Measurements from ENCODE around the gene NAV2. TPM values are rescaled to one million over a fixed set of nuclear protein-coding genes. Genes with fewer than 3 reads are reported as not detected.

The NAV2 gene
- total RNA-seq, 1 experiment from 2014 or later, result 22.7 TPM

DNA sequence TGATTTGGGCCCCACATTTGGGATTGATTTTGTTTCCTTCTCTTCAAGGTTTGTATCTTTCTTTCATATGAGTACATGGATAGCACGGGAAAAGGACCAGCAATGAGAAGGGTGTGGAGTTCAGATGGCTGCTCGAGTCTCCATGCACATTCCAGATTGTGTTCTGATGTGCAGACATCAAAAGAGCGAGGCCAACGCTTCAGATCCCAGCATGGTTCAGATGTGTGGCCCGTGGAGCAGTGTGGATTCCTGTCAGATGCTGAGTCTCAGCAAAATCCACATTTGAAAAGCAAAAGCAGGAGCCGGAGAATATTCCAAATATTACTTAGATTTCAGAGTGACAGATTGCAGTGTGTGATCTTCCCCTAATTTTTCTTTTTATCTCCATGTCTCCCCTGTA lies 228.2 kb downstream of the NAV2 start:
- no peak for ATAC-seq
- BruUV-seq (replicated peaks), result no TSS peak
- intact Hi-C loops (cut with micrococcal nuclease; ENCODE audit: unreplicated experiment) (loop anchor here (10.0 kb wide), 1 partner anchor 414 kb away; no protein-coding TSS in a partner anchor), in situ Hi-C loops (cut with HindIII; ENCODE audit: low pct_unique_long_range_greater_than_20kb, low sequenced_read_pairs) (no loop called here)
- TF ChIP-seq SIN3A (IDR thresholded peaks at IDR 0.05; ENCODE audit: borderline replicate concordance, insufficient read depth, low read depth, low read length) (no peak), POLR2AphosphoS5 (IDR thresholded peaks at IDR 0.05; ENCODE audit: low read depth, low read length) (no peak), TCF7L2 (IDR thresholded peaks at IDR 0.05; ENCODE audit: low read depth, low read length) (no peak)
- TF ChIP-seq, protein P1, sequence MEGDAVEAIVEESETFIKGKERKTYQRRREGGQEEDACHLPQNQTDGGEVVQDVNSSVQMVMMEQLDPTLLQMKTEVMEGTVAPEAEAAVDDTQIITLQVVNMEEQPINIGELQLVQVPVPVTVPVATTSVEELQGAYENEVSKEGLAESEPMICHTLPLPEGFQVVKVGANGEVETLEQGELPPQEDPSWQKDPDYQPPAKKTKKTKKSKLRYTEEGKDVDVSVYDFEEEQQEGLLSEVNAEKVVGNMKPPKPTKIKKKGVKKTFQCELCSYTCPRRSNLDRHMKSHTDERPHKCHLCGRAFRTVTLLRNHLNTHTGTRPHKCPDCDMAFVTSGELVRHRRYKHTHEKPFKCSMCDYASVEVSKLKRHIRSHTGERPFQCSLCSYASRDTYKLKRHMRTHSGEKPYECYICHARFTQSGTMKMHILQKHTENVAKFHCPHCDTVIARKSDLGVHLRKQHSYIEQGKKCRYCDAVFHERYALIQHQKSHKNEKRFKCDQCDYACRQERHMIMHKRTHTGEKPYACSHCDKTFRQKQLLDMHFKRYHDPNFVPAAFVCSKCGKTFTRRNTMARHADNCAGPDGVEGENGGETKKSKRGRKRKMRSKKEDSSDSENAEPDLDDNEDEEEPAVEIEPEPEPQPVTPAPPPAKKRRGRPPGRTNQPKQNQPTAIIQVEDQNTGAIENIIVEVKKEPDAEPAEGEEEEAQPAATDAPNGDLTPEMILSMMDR (IDR thresholded peaks at IDR 0.05), result no peak
- TF ChIP-seq, protein P2, sequence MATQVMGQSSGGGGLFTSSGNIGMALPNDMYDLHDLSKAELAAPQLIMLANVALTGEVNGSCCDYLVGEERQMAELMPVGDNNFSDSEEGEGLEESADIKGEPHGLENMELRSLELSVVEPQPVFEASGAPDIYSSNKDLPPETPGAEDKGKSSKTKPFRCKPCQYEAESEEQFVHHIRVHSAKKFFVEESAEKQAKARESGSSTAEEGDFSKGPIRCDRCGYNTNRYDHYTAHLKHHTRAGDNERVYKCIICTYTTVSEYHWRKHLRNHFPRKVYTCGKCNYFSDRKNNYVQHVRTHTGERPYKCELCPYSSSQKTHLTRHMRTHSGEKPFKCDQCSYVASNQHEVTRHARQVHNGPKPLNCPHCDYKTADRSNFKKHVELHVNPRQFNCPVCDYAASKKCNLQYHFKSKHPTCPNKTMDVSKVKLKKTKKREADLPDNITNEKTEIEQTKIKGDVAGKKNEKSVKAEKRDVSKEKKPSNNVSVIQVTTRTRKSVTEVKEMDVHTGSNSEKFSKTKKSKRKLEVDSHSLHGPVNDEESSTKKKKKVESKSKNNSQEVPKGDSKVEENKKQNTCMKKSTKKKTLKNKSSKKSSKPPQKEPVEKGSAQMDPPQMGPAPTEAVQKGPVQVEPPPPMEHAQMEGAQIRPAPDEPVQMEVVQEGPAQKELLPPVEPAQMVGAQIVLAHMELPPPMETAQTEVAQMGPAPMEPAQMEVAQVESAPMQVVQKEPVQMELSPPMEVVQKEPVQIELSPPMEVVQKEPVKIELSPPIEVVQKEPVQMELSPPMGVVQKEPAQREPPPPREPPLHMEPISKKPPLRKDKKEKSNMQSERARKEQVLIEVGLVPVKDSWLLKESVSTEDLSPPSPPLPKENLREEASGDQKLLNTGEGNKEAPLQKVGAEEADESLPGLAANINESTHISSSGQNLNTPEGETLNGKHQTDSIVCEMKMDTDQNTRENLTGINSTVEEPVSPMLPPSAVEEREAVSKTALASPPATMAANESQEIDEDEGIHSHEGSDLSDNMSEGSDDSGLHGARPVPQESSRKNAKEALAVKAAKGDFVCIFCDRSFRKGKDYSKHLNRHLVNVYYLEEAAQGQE (IDR thresholded peaks at IDR 0.05; ENCODE audit: insufficient read depth in 1 of 2, low read depth in 2 of 2, low read length in 1 of 2), result no peak
- no peaks in the 10 kb centered on the region for H3K27me3 ChIP-seq (ENCODE audit: control insufficient read depth, insufficient read depth, low read length)
- no peaks in the 10 kb centered on the region for H3K36me3 ChIP-seq (ENCODE audit: control insufficient read depth, insufficient read depth, low read length)
- H3K4me1 ChIP-seq (ENCODE audit: control insufficient read depth, insufficient read depth, low read length), result no peaks in the 10 kb centered on the region
- ChIA-PET POLR2A (no interaction called here), CTCF (no interaction called here)
- H3K27ac ChIP-seq (ENCODE audit: low read length), result no peak overlapping the region
- no peak for DNase-seq (ENCODE audit: low read depth, low spot score)
- H3K9me3 ChIP-seq (ENCODE audit: control insufficient read depth, insufficient read depth, low read depth, low read length), result no peaks in the 10 kb centered on the region
- H3K4me3 ChIP-seq (ENCODE audit: low read depth in 2 of 2, low read length in 2 of 2), result no peak overlapping the region

DNA sequence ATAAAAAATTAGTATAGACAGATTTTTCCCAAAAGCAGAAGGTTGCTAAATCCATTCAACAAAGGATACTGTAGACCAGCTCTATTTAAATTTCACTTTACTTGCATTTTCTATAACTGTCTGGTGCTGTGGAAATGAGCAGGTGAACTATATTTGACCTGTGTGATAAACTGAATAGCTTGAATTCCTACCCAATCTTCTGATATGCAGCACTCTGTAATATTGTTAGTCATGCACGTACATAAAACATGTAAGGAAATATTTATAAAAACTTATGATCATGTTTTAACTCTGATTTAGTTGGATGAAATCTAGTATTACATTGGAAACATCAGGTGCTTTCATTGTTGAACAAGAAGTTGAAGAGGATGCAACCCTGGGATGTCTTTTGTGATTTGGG lies 234.0 kb downstream of the NAV2 start:
- no peaks in the 10 kb centered on the region for H3K27me3 ChIP-seq (ENCODE audit: control insufficient read depth, insufficient read depth, low read length)
- intact Hi-C loops (cut with micrococcal nuclease; ENCODE audit: unreplicated experiment) (loop anchor here (10.0 kb wide), 1 partner anchor 408 kb away; no protein-coding TSS in a partner anchor), in situ Hi-C loops (cut with HindIII; ENCODE audit: low pct_unique_long_range_greater_than_20kb, low sequenced_read_pairs) (no loop called here)
- POLR2A ChIA-PET, result no interaction called here
- no TSS peak for BruUV-seq (replicated peaks)
- CTCF ChIA-PET, result no interaction called here
- DNase-seq (ENCODE audit: low read depth, low spot score) (no peak), ATAC-seq (no peak)
- H3K4me3 ChIP-seq (ENCODE audit: low read depth in 2 of 2, low read length in 2 of 2), result no peak overlapping the region
- no peaks in the 10 kb centered on the region; the same call in 1 of the 2 replicates for H3K4me1 ChIP-seq (ENCODE audit: control insufficient read depth, insufficient read depth, low read length)
- TF ChIP-seq, protein P2 (IDR thresholded peaks at IDR 0.05; ENCODE audit: insufficient read depth in 1 of 2, low read depth in 2 of 2, low read length in 1 of 2), result no peak
- TF ChIP-seq SIN3A (IDR thresholded peaks at IDR 0.05; ENCODE audit: borderline replicate concordance, insufficient read depth, low read depth, low read length) (no peak), TCF7L2 (IDR thresholded peaks at IDR 0.05; ENCODE audit: low read depth, low read length) (no peak), POLR2AphosphoS5 (IDR thresholded peaks at IDR 0.05; ENCODE audit: low read depth, low read length) (no peak)
- H3K36me3 ChIP-seq (ENCODE audit: control insufficient read depth, insufficient read depth, low read length), result no peaks in the 10 kb centered on the region
- no peak overlapping the region for H3K27ac ChIP-seq (ENCODE audit: low read length)
- no peaks in the 10 kb centered on the region for H3K9me3 ChIP-seq (ENCODE audit: control insufficient read depth, insufficient read depth, low read depth, low read length)
